IgD-negative memory B cell (primary cell): Measurements from ENCODE around the gene TGFB2. TPM values are rescaled to one million over a fixed set of nuclear protein-coding genes. Genes with fewer than 3 reads are reported as not detected.
A peak's percentile ranks its signal among the peaks of the same experiment; 100 is the strongest.

ENCODE experiments used
- H3K27ac Mint-ChIP-seq, 3 donors: one replicate each; pipeline ENCODE4 v1.8.0; 2020 to 2022; ENCODE audit warnings: mild to moderate bottlenecking in 3 of 3, mixed read lengths in 3 of 3, moderate library complexity in 1 of 3
- H3K27me3 Mint-ChIP-seq: one replicate; pipeline ENCODE4 v1.8.0; 2021; ENCODE audit warnings: mixed read lengths
- H3K36me3 Mint-ChIP-seq: one replicate; pipeline ENCODE4 v1.8.0; 2020; ENCODE audit warnings: mild to moderate bottlenecking, mixed read lengths
- H3K4me1 Mint-ChIP-seq, 3 donors: one replicate each; pipeline ENCODE4 v1.8.0; 2020 to 2022; ENCODE audit warnings: mixed read lengths in 3 of 3, mild to moderate bottlenecking in 1 of 3
- H3K4me3 Mint-ChIP-seq, 4 donors: one replicate each; pipeline ENCODE4 v1.8.0; 2020 to 2022; ENCODE audit warnings: mild to moderate bottlenecking in 4 of 4, mixed read lengths in 4 of 4, moderate library complexity in 3 of 4
- H3K9me3 Mint-ChIP-seq, 3 donors: one replicate each; pipeline ENCODE4 v1.8.0; 2020 to 2021; ENCODE audit warnings: mixed read lengths in 3 of 3, mild to moderate bottlenecking in 1 of 3
- polyA plus RNA-seq: library from polyadenylated mRNA; unstranded; fragments of 300-500 nt; fragmentation: Illumina TruSeq; gene quantifications from one replicate; pipeline ENCODE4 v1.2.3, GENCODE V29; 2021

The TGFB2 gene
- polyA plus RNA-seq, result 0.59 TPM

- H3K4me3 Mint-ChIP-seq, result no peak within 1 kb of the TSS
- H3K9me3 Mint-ChIP-seq, result no peaks in the 10 kb centered on the region
- no peaks in the 10 kb centered on the region for H3K36me3 Mint-ChIP-seq
- peak within 1 kb of the TSS in 2 of 3 donors; percentile 82 to 96 for H3K27ac Mint-ChIP-seq
- peaks cover 20 to 35% (median 26%) of the 10 kb centered on the region in 3 donors for H3K4me1 Mint-ChIP-seq
- H3K27me3 Mint-ChIP-seq, result no peaks in the 10 kb centered on the region
Measured at GRCh38 chr1:218344814-218345672, at the start of gene TGFB2. Gene TGFB2, plus strand, starts transcription at chr1:218345336. Its CDS starts 1,366 bp downstream, at chr1:218346702.

DNA sequence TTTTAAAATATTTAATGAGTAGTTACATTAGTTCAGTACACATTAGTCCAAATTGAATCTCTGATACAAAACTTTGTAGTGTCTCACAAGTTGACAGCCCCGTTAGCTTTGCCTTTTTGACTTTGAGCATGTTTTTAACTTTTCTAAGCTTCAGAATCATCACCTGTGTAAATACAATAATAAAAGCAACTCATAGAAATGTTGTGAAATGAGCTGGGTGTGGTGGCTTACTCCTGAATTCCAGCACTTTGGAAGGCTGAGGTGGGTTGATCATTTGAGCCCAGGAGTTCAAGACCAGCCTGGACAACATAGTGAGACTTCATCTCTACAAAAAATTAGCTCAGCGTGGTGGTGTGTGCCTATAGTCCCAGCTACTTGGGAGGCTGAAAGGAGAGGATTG lies 49.0 kb upstream of the TGFB2 start:
- Mint-ChIP-seq H3K4me1 (peaks cover 5 to 12% (median 6%) of the 10 kb centered on the region in 3 donors), H3K27me3 (no peaks in the 10 kb centered on the region), H3K4me3 (no peak overlapping the region), H3K27ac (peak overlapping the region in 1 of 3 donors; percentile 32), H3K36me3 (no peaks in the 10 kb centered on the region), H3K9me3 (no peaks in the 10 kb centered on the region)

GRCh38 chr1:218297461-218297860 lies 47.7 kb upstream of the TGFB2 start:
- peaks cover 5 to 14% (median 6%) of the 10 kb centered on the region in 3 donors for H3K4me1 Mint-ChIP-seq

GRCh38 chr1:218297867-218298266 lies 47.3 kb upstream of the TGFB2 start:
- H3K9me3 Mint-ChIP-seq, result no peaks in the 10 kb centered on the region
- H3K36me3 Mint-ChIP-seq, result no peaks in the 10 kb centered on the region
- H3K27ac Mint-ChIP-seq, result peak overlapping the region in 2 of 3 donors; percentile 39 to 40
- no peak overlapping the region for H3K4me3 Mint-ChIP-seq
- peaks cover 5 to 14% (median 6%) of the 10 kb centered on the region in 3 donors for H3K4me1 Mint-ChIP-seq
- no peaks in the 10 kb centered on the region for H3K27me3 Mint-ChIP-seq

More at GRCh38 chr1:218297461-218297860, 47.7 kb upstream of the TGFB2 start:
- Mint-ChIP-seq H3K36me3 (no peaks in the 10 kb centered on the region), H3K27ac (no peak overlapping the region), H3K9me3 (no peaks in the 10 kb centered on the region), H3K27me3 (no peaks in the 10 kb centered on the region), H3K4me3 (no peak overlapping the region)

GRCh38 chr1:218298398-218298797 lies 46.7 kb upstream of the TGFB2 start:
- Mint-ChIP-seq H3K27ac (peak overlapping the region in 2 of 3 donors; percentile 39 to 40), H3K4me3 (no peak overlapping the region), H3K27me3 (no peaks in the 10 kb centered on the region), H3K4me1 (peaks cover 5 to 14% (median 6%) of the 10 kb centered on the region in 3 donors), H3K9me3 (no peaks in the 10 kb centered on the region), H3K36me3 (no peaks in the 10 kb centered on the region)

DNA sequence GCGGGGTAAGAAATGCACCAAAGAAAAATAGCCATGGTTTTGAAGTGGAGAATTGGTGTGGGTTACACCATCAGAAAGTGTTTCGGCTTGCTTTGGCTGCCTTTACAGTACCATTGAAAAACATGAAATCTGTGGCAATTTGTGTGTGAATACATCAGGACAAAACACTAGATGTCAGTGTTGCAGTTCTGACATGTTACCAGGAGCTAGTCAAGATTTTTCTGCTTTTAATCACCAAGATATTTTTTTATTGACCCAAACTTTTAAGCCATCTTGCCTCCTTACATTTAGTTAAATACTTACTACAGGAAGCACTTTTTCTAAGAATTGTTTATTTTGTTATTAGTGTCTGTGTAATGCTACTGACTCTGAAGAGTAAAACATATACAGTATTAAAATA lies 45.7 kb upstream of the TGFB2 start:
- Mint-ChIP-seq H3K4me3 (no peak overlapping the region), H3K27me3 (no peaks in the 10 kb centered on the region), H3K9me3 (no peaks in the 10 kb centered on the region), H3K36me3 (no peaks in the 10 kb centered on the region), H3K4me1 (peaks cover 5 to 14% (median 6%) of the 10 kb centered on the region in 3 donors), H3K27ac (no peak overlapping the region)

GRCh38 chr1:218301217-218301616 lies 43.9 kb upstream of the TGFB2 start:
- Mint-ChIP-seq H3K9me3 (no peaks in the 10 kb centered on the region), H3K27me3 (no peaks in the 10 kb centered on the region), H3K4me3 (no peak overlapping the region), H3K27ac (no peak overlapping the region), H3K36me3 (no peaks in the 10 kb centered on the region), H3K4me1 (peaks cover 5 to 14% (median 6%) of the 10 kb centered on the region in 3 donors)

- peaks cover 5 to 10% (median 6%) of the 10 kb centered on the region in 3 donors for H3K4me1 Mint-ChIP-seq
- H3K4me3 Mint-ChIP-seq, result no peak overlapping the region
- no peaks in the 10 kb centered on the region for H3K36me3 Mint-ChIP-seq
- peak overlapping the region in 1 of 3 donors; percentile 3 for H3K27ac Mint-ChIP-seq
- H3K27me3 Mint-ChIP-seq, result no peaks in the 10 kb centered on the region
- no peaks in the 10 kb centered on the region for H3K9me3 Mint-ChIP-seq
Measured at GRCh38 chr1:218302155-218302554, 43.0 kb upstream of the TGFB2 start.

DNA sequence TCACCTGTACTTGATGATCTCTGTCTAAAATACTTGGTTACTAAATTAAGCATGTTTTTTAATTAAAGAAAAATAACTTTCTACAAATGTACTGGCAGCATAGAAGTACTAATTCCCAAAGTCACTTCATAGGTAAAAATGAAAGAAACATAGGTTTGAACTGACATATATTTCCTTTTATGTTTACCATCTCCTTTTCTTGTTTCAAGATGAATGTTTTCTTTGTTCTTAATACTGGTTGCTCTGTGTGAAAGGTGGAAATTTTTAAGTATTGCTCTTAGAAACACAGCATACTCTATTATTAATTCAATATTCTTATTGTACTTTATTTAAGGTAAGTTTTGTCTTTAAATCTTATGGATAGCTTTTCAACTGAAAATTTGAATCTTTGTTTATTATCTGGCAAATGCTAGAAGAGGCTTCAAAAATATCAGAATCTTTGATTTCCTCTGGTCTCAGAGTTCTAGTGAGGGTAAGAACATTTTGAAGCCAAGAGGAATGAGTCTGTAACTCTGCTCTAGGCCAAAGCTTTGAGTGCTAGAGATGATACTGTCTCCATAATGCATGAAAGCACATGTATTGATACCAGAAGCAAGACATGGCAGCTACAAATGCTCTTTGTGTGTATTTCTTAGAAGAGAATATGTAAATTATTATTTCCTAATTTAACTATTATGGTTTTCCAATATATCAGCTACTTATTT lies 41.8 kb upstream of the TGFB2 start:
- Mint-ChIP-seq H3K9me3 (no peaks in the 10 kb centered on the region), H3K4me3 (no peak overlapping the region), H3K36me3 (peaks cover 2% of the 10 kb centered on the region), H3K27ac (no peak overlapping the region), H3K4me1 (peaks cover 2 to 10% (median 6%) of the 10 kb centered on the region in 3 donors), H3K27me3 (no peaks in the 10 kb centered on the region)

DNA sequence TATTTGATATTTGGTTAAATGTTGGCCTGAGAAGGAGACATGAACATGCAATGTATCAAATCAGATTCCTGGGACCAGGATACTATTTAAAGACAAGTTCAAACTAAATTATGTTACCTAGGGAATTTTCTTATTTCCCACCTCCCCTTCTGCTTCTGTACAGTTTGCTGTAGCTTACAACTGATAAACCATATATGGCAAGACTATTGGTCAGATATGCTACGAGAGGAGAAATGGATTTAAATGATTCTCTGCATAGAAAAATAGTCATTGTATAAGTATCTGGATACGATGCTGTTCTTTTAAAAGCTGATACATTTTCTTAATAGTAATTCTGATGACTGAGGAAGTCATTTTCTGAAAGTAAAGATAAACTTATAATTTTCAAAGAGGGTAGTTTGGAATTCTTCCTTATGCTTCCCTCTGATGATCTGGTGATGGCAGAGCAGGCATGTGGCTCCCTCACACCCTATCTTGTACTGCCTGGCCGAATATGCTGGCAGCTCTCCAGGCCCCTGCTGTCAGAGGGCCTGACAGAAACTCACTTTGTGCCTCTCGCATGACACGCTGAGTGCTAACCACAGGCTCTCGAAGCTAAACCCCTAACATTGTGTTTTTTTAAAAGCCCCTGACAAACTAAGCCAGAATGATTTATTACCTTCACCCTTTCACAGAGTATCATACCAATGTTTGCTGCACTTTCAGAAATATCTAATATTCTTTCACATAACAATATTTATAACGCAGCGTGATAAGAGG lies 40.7 kb upstream of the TGFB2 start:
- H3K4me1 Mint-ChIP-seq, result peaks cover 0 to 9% (median 6%) of the 10 kb centered on the region in 3 donors
- no peaks in the 10 kb centered on the region for H3K27me3 Mint-ChIP-seq
- no peaks in the 10 kb centered on the region for H3K9me3 Mint-ChIP-seq
- H3K27ac Mint-ChIP-seq, result no peak overlapping the region
- no peak overlapping the region for H3K4me3 Mint-ChIP-seq
- H3K36me3 Mint-ChIP-seq, result peaks cover 5% of the 10 kb centered on the region

GRCh38 chr1:218305472-218306064 lies 39.6 kb upstream of the TGFB2 start:
- H3K27ac Mint-ChIP-seq, result no peak overlapping the region
- H3K27me3 Mint-ChIP-seq, result no peaks in the 10 kb centered on the region
- H3K4me3 Mint-ChIP-seq, result no peak overlapping the region
- H3K9me3 Mint-ChIP-seq, result no peaks in the 10 kb centered on the region
- peaks cover 8% of the 10 kb centered on the region for H3K36me3 Mint-ChIP-seq
- peaks cover 0 to 7% (median 6%) of the 10 kb centered on the region in 3 donors for H3K4me1 Mint-ChIP-seq

DNA sequence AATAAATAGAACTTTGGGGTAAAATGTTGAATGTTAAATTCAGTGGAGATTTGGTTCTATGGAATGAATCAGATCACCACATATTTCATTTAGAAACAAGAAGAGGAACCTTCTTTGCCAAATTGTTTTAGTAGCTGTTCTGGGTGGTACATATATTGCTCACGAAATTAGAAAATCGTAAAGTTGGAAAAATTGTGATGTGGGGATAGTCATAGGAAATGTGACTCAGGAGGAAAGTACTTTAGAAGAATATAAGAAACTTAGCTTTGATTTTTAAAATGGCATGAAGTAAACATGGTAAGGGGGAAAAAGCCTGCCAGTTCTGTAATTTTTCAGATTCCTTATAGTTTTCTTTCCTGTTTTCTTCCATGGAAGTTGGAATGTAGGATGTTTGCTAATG lies 32.6 kb upstream of the TGFB2 start:
- Mint-ChIP-seq H3K4me3 (no peak overlapping the region), H3K9me3 (peaks cover 0 to 1% (median 0%) of the 10 kb centered on the region in 3 donors), H3K36me3 (peaks cover 8% of the 10 kb centered on the region), H3K27ac (peak overlapping the region in 1 of 3 donors; percentile 73), H3K27me3 (no peaks in the 10 kb centered on the region), H3K4me1 (peaks cover 3 to 4% (median 3%) of the 10 kb centered on the region in 3 donors)

GRCh38 chr1:218314316-218314715 lies 30.8 kb upstream of the TGFB2 start:
- peaks cover 0 to 7% (median 1%) of the 10 kb centered on the region in 3 donors for H3K4me1 Mint-ChIP-seq
- H3K27ac Mint-ChIP-seq, result no peak overlapping the region
- H3K4me3 Mint-ChIP-seq, result no peak overlapping the region
- peaks cover 0 to 1% (median 0%) of the 10 kb centered on the region in 3 donors for H3K9me3 Mint-ChIP-seq
- no peaks in the 10 kb centered on the region for H3K27me3 Mint-ChIP-seq
- H3K36me3 Mint-ChIP-seq, result peaks cover 3% of the 10 kb centered on the region

DNA sequence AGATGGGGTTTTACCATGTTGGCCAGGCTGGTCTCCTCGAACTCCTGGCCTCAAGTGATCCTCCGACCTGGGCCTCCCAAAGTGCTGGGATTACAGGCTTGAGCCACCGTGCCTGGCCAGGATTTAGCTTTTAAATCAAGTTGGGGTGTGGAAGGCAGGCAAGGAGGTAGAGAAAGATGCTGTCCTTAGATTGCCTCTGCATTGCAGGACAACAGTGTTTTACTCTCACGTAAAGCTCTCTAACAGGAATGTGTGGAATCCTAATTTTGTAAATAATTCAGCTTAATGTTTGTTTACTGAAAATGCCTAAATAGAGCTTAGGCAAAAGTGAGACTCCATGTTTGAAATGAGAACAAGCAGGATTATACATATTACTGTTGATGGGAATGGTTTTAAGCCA lies 29.5 kb upstream of the TGFB2 start:
- Mint-ChIP-seq H3K36me3 (peaks cover 2% of the 10 kb centered on the region), H3K27ac (no peak overlapping the region), H3K27me3 (no peaks in the 10 kb centered on the region), H3K4me3 (no peak overlapping the region), H3K9me3 (peaks cover 0 to 1% (median 0%) of the 10 kb centered on the region in 3 donors), H3K4me1 (peaks cover 0 to 7% (median 1%) of the 10 kb centered on the region in 3 donors)
